H9 (cell line): ENCODE results near the gene ZNF70. TPM values are rescaled to one million over a fixed set of nuclear protein-coding genes. Genes with fewer than 3 reads are reported as not detected.

Experiments used
- DNase-seq: peaks from one replicate; pipeline ENCODE4 v3.0.0-alpha.2; 2017
- H2AFZ ChIP-seq: one replicate; pipeline ENCODE4 v1.6.1; 2013; ENCODE audit warnings: mild to moderate bottlenecking, low read length, control low read depth, moderate library complexity
- H2AK5ac ChIP-seq: 2 replicates; pipeline ENCODE4 v1.6.1; 2013; ENCODE audit warnings: low read length, control low read depth, mixed read lengths; ENCODE audit not compliant: insufficient read length
- H2BK120ac ChIP-seq: one replicate; pipeline ENCODE4 v1.6.1; 2013; ENCODE audit warnings: low read depth, mild to moderate bottlenecking, low read length, control low read depth, inconsistent platforms; ENCODE audit not compliant: poor library complexity, severe bottlenecking
- H2BK12ac ChIP-seq: 2 replicates; pipeline ENCODE4 v1.6.1; 2013; ENCODE audit warnings: low read length, control low read depth, mixed read lengths, low read depth; ENCODE audit not compliant: insufficient read length
- H2BK15ac ChIP-seq: 2 replicates; pipeline ENCODE4 v1.6.1; 2013; ENCODE audit warnings: low read depth, low read length, control low read depth
- H2BK20ac ChIP-seq: one replicate; pipeline ENCODE4 v1.6.1; 2013; ENCODE audit warnings: low read depth, mild to moderate bottlenecking, low read length, control low read depth, inconsistent platforms; ENCODE audit not compliant: poor library complexity, severe bottlenecking
- H2BK5ac ChIP-seq: 2 replicates; pipeline ENCODE4 v1.6.1; 2013; ENCODE audit warnings: low read length, control low read depth, mixed read lengths; ENCODE audit not compliant: insufficient read length
- H3K14ac ChIP-seq: 2 replicates; pipeline ENCODE4 v1.6.1; 2013; ENCODE audit warnings: low read length, control low read depth; ENCODE audit not compliant: insufficient read depth
- H3K18ac ChIP-seq: 2 replicates; pipeline ENCODE4 v1.6.1; 2013; ENCODE audit warnings: low read depth, mild to moderate bottlenecking, mixed read lengths, low read length, control low read depth; ENCODE audit not compliant: insufficient read length
- H3K23ac ChIP-seq: 2 replicates; pipeline ENCODE4 v1.6.1; 2013; ENCODE audit warnings: low read length, control low read depth, mixed read lengths, low read depth; ENCODE audit not compliant: insufficient read length
- H3K23me2 ChIP-seq: 2 replicates; pipeline ENCODE4 v1.6.1; 2013; ENCODE audit warnings: low read depth, mild to moderate bottlenecking, mixed read lengths, low read length, control low read depth; ENCODE audit not compliant: insufficient read length, poor library complexity, severe bottlenecking
- H3K27ac ChIP-seq: 2 replicates; pipeline ENCODE4 v1.5.1; 2013; ENCODE audit warnings: low read length, control low read depth, mixed read lengths, low read depth; ENCODE audit not compliant: insufficient read length
- H3K27me3 ChIP-seq: 2 replicates; pipeline ENCODE4 v1.6.1; 2013; ENCODE audit warnings: low read length, control low read depth, inconsistent platforms; ENCODE audit not compliant: insufficient read depth
- H3K4ac ChIP-seq: 2 replicates; pipeline ENCODE4 v1.6.1; 2013; ENCODE audit warnings: low read depth, mild to moderate bottlenecking, control low read depth, inconsistent platforms, low read length, moderate library complexity
- H3K4me1 ChIP-seq: 2 replicates; pipeline ENCODE4 v1.6.1; 2013; ENCODE audit warnings: low read length, control low read depth, inconsistent platforms; ENCODE audit not compliant: insufficient read depth
- H3K4me2 ChIP-seq: 2 replicates; pipeline ENCODE4 v1.6.1; 2013; ENCODE audit warnings: low read length, control low read depth, mixed read lengths; ENCODE audit not compliant: insufficient read length, insufficient read depth
- H3K56ac ChIP-seq: 2 replicates; pipeline ENCODE4 v1.6.1; 2013; ENCODE audit warnings: low read depth, mild to moderate bottlenecking, mixed read lengths, low read length, control low read depth; ENCODE audit not compliant: insufficient read length
- H3K79me1 ChIP-seq: 2 replicates; pipeline ENCODE4 v1.6.1; 2013; ENCODE audit warnings: low read depth, mild to moderate bottlenecking, moderate library complexity, low read length, control low read depth, inconsistent platforms; ENCODE audit not compliant: insufficient read depth, poor library complexity, severe bottlenecking
- H3K79me2 ChIP-seq: 2 replicates; pipeline ENCODE4 v1.6.1; 2013; ENCODE audit warnings: low read length, control low read depth, inconsistent platforms; ENCODE audit not compliant: insufficient read depth
- H3K9ac ChIP-seq: 2 replicates; pipeline ENCODE4 v1.6.1; 2013; ENCODE audit warnings: low read length, control low read depth, mixed read lengths; ENCODE audit not compliant: insufficient read length; ENCODE audit errors: extremely low read depth
- H3K9me3 ChIP-seq: one replicate; pipeline ENCODE4 v1.6.1; 2013; ENCODE audit warnings: low read depth, low read length, inconsistent platforms; ENCODE audit not compliant: control insufficient read depth
- H3T11ph ChIP-seq: one replicate; pipeline ENCODE4 v1.6.1; 2013; ENCODE audit warnings: mild to moderate bottlenecking, low read length, control low read depth, inconsistent platforms
- H4K20me1 ChIP-seq: one replicate; pipeline ENCODE4 v1.6.1; 2013; ENCODE audit not compliant: control insufficient read depth, insufficient read length, insufficient read depth
- H4K5ac ChIP-seq: 2 replicates; pipeline ENCODE4 v1.6.1; 2013; ENCODE audit warnings: low read depth, mild to moderate bottlenecking, mixed read lengths, low read length, control low read depth; ENCODE audit not compliant: insufficient read length
- H4K8ac ChIP-seq: replicated peaks from 2 replicates; pipeline ENCODE4 v1.6.1; 2013; ENCODE audit warnings: low read length, control low read depth, mixed read lengths, low read depth; ENCODE audit not compliant: insufficient read length
- H4K91ac ChIP-seq: 2 replicates; pipeline ENCODE4 v1.6.1; 2013; ENCODE audit warnings: low read depth, mild to moderate bottlenecking, moderate library complexity, mixed read lengths, low read length, control low read depth; ENCODE audit not compliant: insufficient read length
- H3K27ac Mint-ChIP-seq, 3 experiments: 2 replicates in 2 of 3; 3 replicates in 1 of 3; pipeline ENCODE4 v1.8.0; 2020 to 2021; ENCODE audit warnings: mixed read lengths in 3 of 3, mild to moderate bottlenecking in 1 of 3, moderate library complexity in 1 of 3
- H3K27me3 Mint-ChIP-seq: 2 replicates; pipeline ENCODE4 v1.8.0; 2021; ENCODE audit warnings: low read depth, mild to moderate bottlenecking, moderate library complexity, mixed read lengths
- H3K36me3 Mint-ChIP-seq, 3 experiments: 2 replicates in 2 of 3; 3 replicates in 1 of 3; pipeline ENCODE4 v1.8.0; 2020 to 2021; ENCODE audit warnings: low read depth in 3 of 3, mixed read lengths in 3 of 3; ENCODE audit not compliant: insufficient read depth in 1 of 3
- H3K4me1 Mint-ChIP-seq, 2 experiments: 2 replicates each; pipeline ENCODE4 v1.8.0; 2020; ENCODE audit warnings: mixed read lengths in 2 of 2
- H3K4me3 Mint-ChIP-seq, 2 experiments: 2 replicates in 1 of 2; 3 replicates in 1 of 2; pipeline ENCODE4 v1.8.0; 2020 to 2021; ENCODE audit warnings: mild to moderate bottlenecking in 2 of 2, mixed read lengths in 2 of 2, moderate library complexity in 1 of 2
- H3K9me3 Mint-ChIP-seq, 2 experiments: 2 replicates in 1 of 2; 3 replicates in 1 of 2; pipeline ENCODE4 v1.8.0; 2020; ENCODE audit warnings: mild to moderate bottlenecking in 2 of 2, mixed read lengths in 2 of 2, moderate library complexity in 1 of 2
- CTCF ChIP-seq: fragments of 200-600 bp; sonication (generic); conservative IDR thresholded peaks from 3 replicates; pipeline ENCODE4 v1.8.0; 2021; ENCODE audit warnings: antibody characterized with exemption, mild to moderate bottlenecking
- WGBS: extraction: QIAGEN DNeasy Blood & Tissue Kit; methylation state at CpG from one replicate; pipeline ENCODE4 v1.1.7; 2013; ENCODE audit warnings: missing lambda C conversion rate, low lambda C conversion rate, mixed read lengths; ENCODE audit not compliant: insufficient read length; ENCODE audit errors: extremely low coverage; 5-methylcytosine and 5-hydroxymethylcytosine counted together
- total RNA-seq: library from RNA; stranded (reverse); gene quantifications from 2 replicates; pipeline ENCODE4 v1.2.1, GENCODE V29; 2021

Gene ZNF70
- total RNA-seq, 1 experiment from 2014 or later = 3.5 TPM

- H3K27ac Mint-ChIP-seq = peak within 1 kb of the TSS in 1 of 3 experiments; percentile 92; a peak in 1 of 7 replicates
- Histone ChIP-seq H2BK5ac (no peak within 1 kb of the TSS), H3K23me2 (peaks cover 2% of the 10 kb centered on the region), H3T11ph (no peak within 1 kb of the TSS), H2BK20ac (no peak within 1 kb of the TSS), H2BK12ac (no peak within 1 kb of the TSS), H3K79me2 (no peaks in the 10 kb centered on the region), H2BK120ac (no peak within 1 kb of the TSS), H3K4me2 (peak within 1 kb of the TSS; percentile 49), H3K9me3 (no peaks in the 10 kb centered on the region), H4K91ac (no peak within 1 kb of the TSS), H3K23ac (no peak within 1 kb of the TSS), H2BK15ac (no peak within 1 kb of the TSS), H3K79me1 (no peaks in the 10 kb centered on the region), H3K14ac (peak within 1 kb of the TSS; percentile 27), H2AK5ac (no peak within 1 kb of the TSS), H3K4me1 (peaks cover 4% of the 10 kb centered on the region; the same call in 1 of the 2 replicates), H3K9ac (no peak within 1 kb of the TSS), H3K27me3 (no peaks in the 10 kb centered on the region), H3K18ac (no peak within 1 kb of the TSS), H2AFZ (no peak within 1 kb of the TSS), H3K27ac (no peak within 1 kb of the TSS), H4K8ac (no peak within 1 kb of the TSS), H4K5ac (no peak within 1 kb of the TSS), H3K56ac (no peak within 1 kb of the TSS), H3K4ac (no peak within 1 kb of the TSS), H4K20me1 (no peaks in the 10 kb centered on the region)
- no peaks in the 10 kb centered on the region for H3K9me3 Mint-ChIP-seq
- peaks cover 5 to 10% (median 7%) of the 10 kb centered on the region in 3 experiments; a peak in 4 of 7 replicates for H3K36me3 Mint-ChIP-seq
- TF ChIP-seq CTCF = no peak
- DNase-seq = peak; percentile 77
- peak within 1 kb of the TSS; percentile 22 to 49; a peak in 3 of 5 replicates for H3K4me3 Mint-ChIP-seq
- peaks cover 32% of the 10 kb centered on the region for H3K27me3 Mint-ChIP-seq
- peaks cover 19 to 28% of the 10 kb centered on the region in 2 experiments for H3K4me1 Mint-ChIP-seq
- WGBS = no CpG with 5 or more reads among the region's 23 CpGs
Measured at GRCh38 chr22:23762842-23763578, 12.1 kb upstream of the ZNF70 start, which contains the start of gene C22orf15. C22orf15 (plus strand) TSS chr22:23762990; CDS start chr22:23763307, 317 bp downstream.
